SIG-M5 (cell line): ENCODE data around the gene TREH.
"Not testable (repeated sequence)": the region's sequence is repeated elsewhere in the genome, so short reads cannot be mapped to it uniquely, and the experiment has no call there.

Source experiments
- DNase-seq: peaks from one replicate; lab custom pipeline; 2025; lab: John Stamatoyannopoulos, UW

Gene TREH

GRCh38 chr11:118628861-118629549 lies 50.4 kb downstream of the TREH start:
- no peak for DNase-seq

GRCh38 chr11:118628432-118628831 lies 51.0 kb downstream of the TREH start:
- no peak for DNase-seq

- no peak for DNase-seq
These were observed 51.4 kb downstream of the TREH start for GRCh38 chr11:118628031-118628430.

- no peak for DNase-seq
These were observed 51.9 kb downstream of the TREH start for GRCh38 chr11:118627566-118627965.

GRCh38 chr11:118625976-118626375 lies 53.5 kb downstream of the TREH start:
- no peak for DNase-seq

- DNase-seq: no peak
These were observed 54.3 kb downstream of the TREH start for GRCh38 chr11:118625036-118625690.

- no peak for DNase-seq
These were observed 56.2 kb downstream of the TREH start for GRCh38 chr11:118623269-118623655.

- DNase-seq: no peak
These were observed 56.8 kb downstream of the TREH start for GRCh38 chr11:118622376-118623268.

GRCh38 chr11:118621784-118622375 lies 57.6 kb downstream of the TREH start:
- no peak for DNase-seq

GRCh38 chr11:118621071-118621783 lies 58.2 kb downstream of the TREH start:
- peak; percentile 3 for DNase-seq

- no peak for DNase-seq
These were observed 58.9 kb downstream of the TREH start for GRCh38 chr11:118620529-118621070.

- no peak for DNase-seq
These were observed 59.8 kb downstream of the TREH start for GRCh38 chr11:118619444-118620197.

GRCh38 chr11:118618991-118619375 lies 60.5 kb downstream of the TREH start:
- no peak for DNase-seq

GRCh38 chr11:118618115-118618990 lies 61.1 kb downstream of the TREH start:
- DNase-seq: no peak

- DNase-seq: no peak
These were observed 63.5 kb downstream of the TREH start for GRCh38 chr11:118615976-118616371.

GRCh38 chr11:118615282-118615975 lies 64.0 kb downstream of the TREH start:
- no peak for DNase-seq

GRCh38 chr11:118614511-118614910 lies 64.9 kb downstream of the TREH start:
- no peak for DNase-seq

- no peak for DNase-seq
These were observed 67.1 kb downstream of the TREH start for GRCh38 chr11:118612378-118612777.

GRCh38 chr11:118611433-118611795 lies 68.0 kb downstream of the TREH start:
- DNase-seq: not testable (repeated sequence)
